ENCODE results near the gene HOXA5. TPM values are rescaled to one million over a fixed set of nuclear protein-coding genes. Genes with fewer than 3 reads are reported as not detected.

HOXA5 gene
- total and polyA plus RNA-seq, 5 donors, result 0.17 to 0.43 TPM; not detected in 3

GRCh38 chr7:27167916-27168264 lies 24.4 kb upstream of the HOXA5 start:
- intact Hi-C loops (cut with DNase I), result loop anchor here in 2 of 4 donors (10.0 kb wide), 2 partner anchors 803 to 1283 kb away; no protein-coding TSS in a partner anchor
- Histone ChIP-seq H3K4me1 (ENCODE audit: control insufficient read depth, insufficient read depth, low read length) (no peaks in the 10 kb centered on the region), H3K4me3 (ENCODE audit: low read length) (no peak overlapping the region), H3K27ac (ENCODE audit: low read length) (no peak overlapping the region), H3K27me3 (ENCODE audit: control insufficient read depth, insufficient read depth) (no peaks in the 10 kb centered on the region), H3K9me3 (ENCODE audit: control insufficient read depth, low read length) (no peaks in the 10 kb centered on the region)
- WGBS, result 32% methylated on average over 4 of the region's 4 CpGs
- ATAC-seq (no peak), DNase-seq (peak in 1 of 3 donors; percentile 1)

- no peaks in the 10 kb centered on the region for H3K27me3 ChIP-seq (ENCODE audit: control insufficient read depth, insufficient read depth)
- intact Hi-C loops (cut with DNase I), result loop anchor here in 2 of 4 donors (10.0 kb wide), 2 partner anchors 802 to 1282 kb away; no protein-coding TSS in a partner anchor
- no peaks in the 10 kb centered on the region for H3K9me3 ChIP-seq (ENCODE audit: control insufficient read depth, low read length)
- H3K4me1 ChIP-seq (ENCODE audit: control insufficient read depth, insufficient read depth, low read length), result no peaks in the 10 kb centered on the region
- H3K27ac ChIP-seq (ENCODE audit: low read length), result no peak overlapping the region
- H3K4me3 ChIP-seq (ENCODE audit: low read length), result no peak overlapping the region
- WGBS, result 7% methylated on average over 50 of the region's 50 CpGs
- DNase-seq (peak in 2 of 3 donors; percentile 27 to 41), ATAC-seq (no peak)
Measured at GRCh38 chr7:27166531-27167505, 23.3 kb upstream of the HOXA5 start.

- intact Hi-C loops (cut with DNase I), result loop anchor here in 2 of 4 donors (10.0 kb wide), 2 partner anchors 801 to 1281 kb away; no protein-coding TSS in a partner anchor
- WGBS, result 7% methylated on average over 46 of the region's 46 CpGs
- ATAC-seq, result no peak
- no peaks in the 10 kb centered on the region for H3K9me3 ChIP-seq (ENCODE audit: control insufficient read depth, low read length)
- H3K27ac ChIP-seq (ENCODE audit: low read length), result no peak overlapping the region
- no peaks in the 10 kb centered on the region for H3K27me3 ChIP-seq (ENCODE audit: control insufficient read depth, insufficient read depth)
- no peak overlapping the region for H3K4me3 ChIP-seq (ENCODE audit: low read length)
- peak in 1 of 3 donors; percentile 26 for DNase-seq
- H3K4me1 ChIP-seq (ENCODE audit: control insufficient read depth, insufficient read depth, low read length), result no peaks in the 10 kb centered on the region
Measured at GRCh38 chr7:27165996-27166530, 22.6 kb upstream of the HOXA5 start.

GRCh38 chr7:27165089-27165995 lies 21.9 kb upstream of the HOXA5 start, which contains the start of gene HOXA9:
HOXA9 (minus strand) TSS chr7:27165537; CDS start chr7:27165457, 80 bp downstream.
- Histone ChIP-seq H3K9me3 (ENCODE audit: control insufficient read depth, low read length) (no peaks in the 10 kb centered on the region), H3K4me1 (ENCODE audit: control insufficient read depth, insufficient read depth, low read length) (no peaks in the 10 kb centered on the region), H3K4me3 (ENCODE audit: low read length) (no peak within 1 kb of the TSS), H3K27me3 (ENCODE audit: control insufficient read depth, insufficient read depth) (no peaks in the 10 kb centered on the region), H3K27ac (ENCODE audit: low read length) (no peak within 1 kb of the TSS)
- no peak for ATAC-seq
- intact Hi-C loops (cut with DNase I), result loop anchor here in 2 of 4 donors (10.0 kb wide), 2 partner anchors 801 to 1281 kb away; no protein-coding TSS in a partner anchor
- peak in 2 of 3 donors; percentile 60 to 70 for DNase-seq
- 6% methylated on average over 82 of the region's 82 CpGs for WGBS

- Histone ChIP-seq H3K4me1 (ENCODE audit: control insufficient read depth, insufficient read depth, low read length) (no peaks in the 10 kb centered on the region), H3K9me3 (ENCODE audit: control insufficient read depth, low read length) (no peaks in the 10 kb centered on the region), H3K4me3 (ENCODE audit: low read length) (no peak overlapping the region), H3K27me3 (ENCODE audit: control insufficient read depth, insufficient read depth) (no peaks in the 10 kb centered on the region), H3K27ac (ENCODE audit: low read length) (no peak overlapping the region)
- intact Hi-C loops (cut with DNase I), result loop anchor here (5.0 to 10.0 kb wide), 4 partner anchors 482 to 1280 kb away; no protein-coding TSS in a partner anchor
- no peak for ATAC-seq
- DNase-seq, result peak in 2 of 3 donors; percentile 25 to 49
- 4% methylated on average over 47 of the region's 47 CpGs for WGBS
Measured at GRCh38 chr7:27164367-27165088, 21.0 kb upstream of the HOXA5 start.

GRCh38 chr7:27164045-27164366 lies 20.5 kb upstream of the HOXA5 start:
- H3K4me3 ChIP-seq (ENCODE audit: low read length), result no peak overlapping the region
- no peaks in the 10 kb centered on the region for H3K9me3 ChIP-seq (ENCODE audit: control insufficient read depth, low read length)
- intact Hi-C loops (cut with DNase I), result loop anchor here (5.0 to 10.0 kb wide), 4 partner anchors 482 to 1279 kb away; no protein-coding TSS in a partner anchor
- 26% methylated on average over 12 of the region's 12 CpGs for whole genome bisulfite sequencing
- no peak for DNase-seq
- no peak for ATAC-seq
- H3K4me1 ChIP-seq (ENCODE audit: control insufficient read depth, insufficient read depth, low read length), result no peaks in the 10 kb centered on the region
- no peaks in the 10 kb centered on the region for H3K27me3 ChIP-seq (ENCODE audit: control insufficient read depth, insufficient read depth)
- no peak overlapping the region for H3K27ac ChIP-seq (ENCODE audit: low read length)

- no peak for ATAC-seq
- Histone ChIP-seq H3K27ac (ENCODE audit: low read length) (no peak overlapping the region), H3K4me3 (ENCODE audit: low read length) (no peak overlapping the region), H3K4me1 (ENCODE audit: control insufficient read depth, insufficient read depth, low read length) (no peaks in the 10 kb centered on the region), H3K27me3 (ENCODE audit: control insufficient read depth, insufficient read depth) (no peaks in the 10 kb centered on the region), H3K9me3 (ENCODE audit: control insufficient read depth, low read length) (no peaks in the 10 kb centered on the region)
- 40% methylated on average over 24 of the region's 24 CpGs for WGBS
- peak in 1 of 3 donors; percentile 16 for DNase-seq
- intact Hi-C loops (cut with DNase I), result loop anchor here (5.0 to 10.0 kb wide), 4 partner anchors 481 to 1279 kb away; no protein-coding TSS in a partner anchor
Measured at GRCh38 chr7:27163288-27164044, 20.0 kb upstream of the HOXA5 start.

GRCh38 chr7:27162561-27163287 lies 19.2 kb upstream of the HOXA5 start:
- Histone ChIP-seq H3K27ac (ENCODE audit: low read length) (no peak overlapping the region), H3K27me3 (ENCODE audit: control insufficient read depth, insufficient read depth) (no peaks in the 10 kb centered on the region), H3K4me1 (ENCODE audit: control insufficient read depth, insufficient read depth, low read length) (no peaks in the 10 kb centered on the region), H3K9me3 (ENCODE audit: control insufficient read depth, low read length) (no peaks in the 10 kb centered on the region), H3K4me3 (ENCODE audit: low read length) (no peak overlapping the region)
- intact Hi-C loops (cut with DNase I), result loop anchor here (5.0 to 10.0 kb wide), 4 partner anchors 480 to 1278 kb away; no protein-coding TSS in a partner anchor
- WGBS, result 66% methylated on average over 7 of the region's 7 CpGs
- no peak for ATAC-seq
- no peak for DNase-seq
